Cerebellar cortex (tissue), 1 donor: ENCODE measurements around the gene HTR7.
"Not testable (repeated sequence)": the region's sequence is repeated elsewhere in the genome, so short reads cannot be mapped to it uniquely, and the experiment has no call there.

Source experiments
- DNase-seq: peaks from one replicate; pipeline ENCODE4 v3.0.0-alpha.2; 2015; ENCODE audit warnings: low spot score

The HTR7 gene

GRCh38 chr10:90857635-90858460, at the start of gene HTR7:
Gene HTR7 (minus strand): TSS chr10:90858039. CDS start chr10:90857671, 368 bp downstream.
- no peak for DNase-seq

GRCh38 chr10:90906596-90906995, 48.8 kb upstream of the HTR7 start:
- DNase-seq, result no peak

GRCh38 chr10:90905925-90906324, 48.1 kb upstream of the HTR7 start:
- no peak for DNase-seq

GRCh38 chr10:90896916-90897315, 39.1 kb upstream of the HTR7 start:
- DNase-seq, result not testable (repeated sequence)

- no peak for DNase-seq
Measured at GRCh38 chr10:90893190-90893589, 35.4 kb upstream of the HTR7 start.

- DNase-seq, result no peak
Measured at GRCh38 chr10:90890347-90890746, 32.5 kb upstream of the HTR7 start.

GRCh38 chr10:90889636-90890035, 31.8 kb upstream of the HTR7 start:
- DNase-seq, result no peak

- DNase-seq, result no peak
Measured at GRCh38 chr10:90888387-90888786, 30.5 kb upstream of the HTR7 start.

- DNase-seq, result no peak
Measured at GRCh38 chr10:90887555-90887954, 29.7 kb upstream of the HTR7 start.

- no peak for DNase-seq
Measured at GRCh38 chr10:90885176-90885575, 27.3 kb upstream of the HTR7 start.

GRCh38 chr10:90884431-90884830, 26.6 kb upstream of the HTR7 start:
- DNase-seq, result no peak

- DNase-seq, result peak; percentile 47
Measured at GRCh38 chr10:90880059-90880719, 22.4 kb upstream of the HTR7 start.

- no peak for DNase-seq
Measured at GRCh38 chr10:90879062-90879461, 21.2 kb upstream of the HTR7 start.

GRCh38 chr10:90872648-90873020, 14.8 kb upstream of the HTR7 start:
- no peak for DNase-seq

GRCh38 chr10:90871766-90872647, 14.2 kb upstream of the HTR7 start, which contains the start of gene RPP30:
Gene RPP30 (plus strand): TSS chr10:90871974. CDS start chr10:90871987, 13 bp downstream.
- DNase-seq, result peak; percentile 86

GRCh38 chr10:90871279-90871765, 13.5 kb upstream of the HTR7 start:
- DNase-seq, result peak; percentile 79

GRCh38 chr10:90866050-90866598, 8.3 kb upstream of the HTR7 start:
- no peak for DNase-seq

GRCh38 chr10:90865401-90865800, 7.6 kb upstream of the HTR7 start:
- DNase-seq, result no peak

- no peak for DNase-seq
Measured at GRCh38 chr10:90862908-90863514, 5.2 kb upstream of the HTR7 start.

GRCh38 chr10:90860790-90861189, 3.0 kb upstream of the HTR7 start:
- no peak for DNase-seq

GRCh38 chr10:90859321-90859751, 1.5 kb upstream of the HTR7 start:
- no peak for DNase-seq
